ENCODE data around the gene PPIL3. TPM values are rescaled to one million over a fixed set of nuclear protein-coding genes. Genes with fewer than 3 reads are reported as not detected.

The PPIL3 gene
- total RNA-seq, 6 donors from 2014 or later, result 15.7 to 28.8 (median 19.5) TPM

GRCh38 chr2:200860092-200860795 lies 28.6 kb downstream of the PPIL3 start:
- Histone ChIP-seq H3K4me3 (peak overlapping the region in 3 of 4 donors; percentile 50 to 80 (median 72)), H3K4me1 (peaks cover 39 to 50% (median 48%) of the 10 kb centered on the region in 4 donors), H3K9me3 (no peaks in the 10 kb centered on the region), H3K36me3 (peaks cover 37 to 64% (median 47%) of the 10 kb centered on the region in 4 donors), H3K27me3 (no peaks in the 10 kb centered on the region), H3K27ac (peak overlapping the region in 3 of 4 donors; percentile 2 to 99 (median 14))
- no peak for TF ChIP-seq EP300 (IDR thresholded peaks at IDR 0.05)
- TF ChIP-seq POLR2A (IDR thresholded peaks at IDR 0.05), result peak in 1 of 4 donors; percentile 24
- TF ChIP-seq POLR2AphosphoS5 (IDR thresholded peaks at IDR 0.05), result peak in 1 of 2 donors; percentile 39
- TF ChIP-seq, protein P1, sequence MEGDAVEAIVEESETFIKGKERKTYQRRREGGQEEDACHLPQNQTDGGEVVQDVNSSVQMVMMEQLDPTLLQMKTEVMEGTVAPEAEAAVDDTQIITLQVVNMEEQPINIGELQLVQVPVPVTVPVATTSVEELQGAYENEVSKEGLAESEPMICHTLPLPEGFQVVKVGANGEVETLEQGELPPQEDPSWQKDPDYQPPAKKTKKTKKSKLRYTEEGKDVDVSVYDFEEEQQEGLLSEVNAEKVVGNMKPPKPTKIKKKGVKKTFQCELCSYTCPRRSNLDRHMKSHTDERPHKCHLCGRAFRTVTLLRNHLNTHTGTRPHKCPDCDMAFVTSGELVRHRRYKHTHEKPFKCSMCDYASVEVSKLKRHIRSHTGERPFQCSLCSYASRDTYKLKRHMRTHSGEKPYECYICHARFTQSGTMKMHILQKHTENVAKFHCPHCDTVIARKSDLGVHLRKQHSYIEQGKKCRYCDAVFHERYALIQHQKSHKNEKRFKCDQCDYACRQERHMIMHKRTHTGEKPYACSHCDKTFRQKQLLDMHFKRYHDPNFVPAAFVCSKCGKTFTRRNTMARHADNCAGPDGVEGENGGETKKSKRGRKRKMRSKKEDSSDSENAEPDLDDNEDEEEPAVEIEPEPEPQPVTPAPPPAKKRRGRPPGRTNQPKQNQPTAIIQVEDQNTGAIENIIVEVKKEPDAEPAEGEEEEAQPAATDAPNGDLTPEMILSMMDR (IDR thresholded peaks at IDR 0.05), result no peak
- DNase-seq (peak in 1 of 2 donors; percentile 57), ATAC-seq (ENCODE audit: low FRiP score in 2 of 2) (no peak)
- WGBS, 2 donors, result 28% methylated on average over 12 of the region's 12 CpGs

DNA sequence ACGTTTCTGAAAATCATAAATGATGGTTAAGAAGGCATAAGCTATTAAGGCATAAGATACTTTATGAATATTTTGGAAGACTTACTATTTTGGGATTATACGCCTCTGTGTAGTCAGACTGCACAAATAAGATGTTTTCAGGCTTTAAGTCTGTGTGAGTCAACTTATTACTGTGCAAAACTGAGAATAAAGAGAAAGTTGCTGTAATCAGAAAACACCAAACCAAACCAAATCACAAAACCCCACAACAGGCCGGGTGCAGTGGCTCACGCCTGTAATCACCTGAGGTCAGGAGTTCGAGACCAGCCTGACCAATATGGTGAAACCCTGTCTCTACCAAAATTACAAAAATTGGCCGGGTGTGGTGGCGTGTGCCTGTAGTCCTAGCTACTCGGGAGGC lies 32.1 kb downstream of the PPIL3 start:
- 86 to 87% methylated on average over 8 of the region's 8 CpGs for WGBS, 2 donors
- Histone ChIP-seq H3K9me3 (no peaks in the 10 kb centered on the region), H3K4me3 (no peak overlapping the region), H3K4me1 (peaks cover 35 to 46% (median 43%) of the 10 kb centered on the region in 4 donors), H3K27ac (no peak overlapping the region), H3K27me3 (no peaks in the 10 kb centered on the region), H3K36me3 (peaks cover 70 to 98% (median 81%) of the 10 kb centered on the region in 4 donors)
- DNase-seq (no peak), ATAC-seq (ENCODE audit: low FRiP score in 2 of 2) (no peak)
- TF ChIP-seq EP300 (IDR thresholded peaks at IDR 0.05) (no peak), POLR2A (IDR thresholded peaks at IDR 0.05) (no peak), POLR2AphosphoS5 (IDR thresholded peaks at IDR 0.05) (no peak)
- TF ChIP-seq, protein P1 (IDR thresholded peaks at IDR 0.05), result no peak

- no peaks in the 10 kb centered on the region for H3K27me3 ChIP-seq
- DNase-seq (no peak), ATAC-seq (ENCODE audit: low FRiP score in 2 of 2) (no peak)
- 97 to 98% methylated on average over 2 of the region's 2 CpGs for WGBS, 2 donors
- H3K4me3 ChIP-seq, result no peak overlapping the region
- TF ChIP-seq, protein P1 (IDR thresholded peaks at IDR 0.05), result no peak
- TF ChIP-seq POLR2AphosphoS5 (IDR thresholded peaks at IDR 0.05), result no peak
- no peak for TF ChIP-seq POLR2A (IDR thresholded peaks at IDR 0.05)
- no peak for TF ChIP-seq EP300 (IDR thresholded peaks at IDR 0.05)
- peaks cover 0 to 11% (median 6%) of the 10 kb centered on the region in 4 donors for H3K4me1 ChIP-seq
- H3K36me3 ChIP-seq, result peaks cover 57 to 75% (median 70%) of the 10 kb centered on the region in 4 donors
- no peaks in the 10 kb centered on the region for H3K9me3 ChIP-seq
- no peak overlapping the region for H3K27ac ChIP-seq
Measured at GRCh38 chr2:200852605-200853004, 36.3 kb downstream of the PPIL3 start.

DNA sequence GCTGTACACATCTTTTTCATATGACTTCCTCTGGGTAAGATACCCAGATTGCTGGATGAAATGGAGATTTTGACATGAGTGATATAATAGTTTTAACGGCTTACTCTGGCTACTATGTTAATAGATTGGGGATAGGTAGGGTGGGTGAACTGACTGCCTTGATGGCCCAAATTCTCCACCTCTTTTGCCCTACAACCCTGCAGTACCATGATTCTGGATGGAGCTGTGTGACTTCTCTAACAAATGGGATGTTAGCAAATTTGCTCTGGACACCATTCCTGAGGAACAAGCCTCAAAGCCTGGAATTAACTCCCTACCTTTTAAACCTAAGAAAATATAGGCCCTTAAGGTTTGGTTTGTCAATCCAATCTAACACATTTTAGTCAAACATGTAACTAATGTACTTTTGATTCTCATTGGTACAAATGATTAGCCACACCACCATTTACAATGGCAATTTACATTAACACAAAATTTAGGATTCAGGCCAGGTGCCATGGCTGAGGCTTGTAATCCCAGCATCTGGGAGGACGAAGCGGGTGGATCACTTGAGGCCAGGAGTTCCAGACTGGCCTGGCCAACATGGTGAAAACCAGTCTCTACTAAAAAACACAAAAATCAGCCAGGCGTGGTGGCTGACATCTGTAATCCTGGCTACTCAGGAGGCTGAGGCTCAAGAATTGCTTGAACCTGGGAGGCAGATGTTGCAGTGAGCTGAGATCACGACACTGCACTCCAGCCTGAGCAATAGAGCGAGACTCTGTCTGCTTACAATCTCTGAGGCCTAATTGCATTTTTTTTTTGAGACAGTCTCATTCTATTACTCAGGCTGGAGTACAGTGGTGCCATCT lies 37.3 kb downstream of the PPIL3 start:
- Histone ChIP-seq H3K27ac (no peak overlapping the region), H3K36me3 (peaks cover 48 to 65% (median 60%) of the 10 kb centered on the region in 4 donors), H3K4me1 (peaks cover 0 to 8% (median 4%) of the 10 kb centered on the region in 4 donors), H3K4me3 (no peak overlapping the region), H3K27me3 (no peaks in the 10 kb centered on the region), H3K9me3 (no peaks in the 10 kb centered on the region)
- DNase-seq (no peak), ATAC-seq (ENCODE audit: low FRiP score in 2 of 2) (no peak)
- TF ChIP-seq POLR2AphosphoS5 (IDR thresholded peaks at IDR 0.05) (no peak), POLR2A (IDR thresholded peaks at IDR 0.05) (no peak), EP300 (IDR thresholded peaks at IDR 0.05) (no peak)
- TF ChIP-seq, protein P1 (IDR thresholded peaks at IDR 0.05), result no peak
- 91 to 99% methylated on average over 6 of the region's 6 CpGs for WGBS, 2 donors

All from upper lobe of left lung (tissue), 6 donors.